Gastroesophageal sphincter (tissue), 4 donors: ENCODE measurements around the gene KRTAP19-8. TPM values are rescaled to one million over a fixed set of nuclear protein-coding genes. Genes with fewer than 3 reads are reported as not detected.

ENCODE experiments used
- ATAC-seq: fragments of 150-250 bp; one replicate; pipeline ENCODE4 v1.9.1; 2016; ENCODE audit warnings: mild to moderate bottlenecking, moderate library complexity
- H3K27ac ChIP-seq, 4 donors: fragments of 200-600 bp; sonication (generic) in 3 of 4; 1 replicate in 3 of 4; 2 replicates in 1 of 4; pipeline ENCODE4 v1.5.1; 2016 to 2019
- H3K27me3 ChIP-seq: fragments of 200-600 bp; sonication (generic); one replicate; pipeline ENCODE4 v1.5.1; 2019
- H3K36me3 ChIP-seq, 2 donors: fragments of 200-600 bp; sonication (generic); one replicate each; pipeline ENCODE4 v1.5.1; 2019; ENCODE audit warnings: control low read depth in 1 of 2
- H3K4me1 ChIP-seq, 3 donors: fragments of 200-600 bp; sonication (generic); 1 replicate in 2 of 3; 2 replicates in 1 of 3; pipeline ENCODE4 v1.5.1; 2016 to 2019; ENCODE audit warnings: control low read depth in 2 of 3
- H3K4me3 ChIP-seq, 2 donors: fragments of 200-600 bp; sonication (generic); one replicate each; pipeline ENCODE4 v1.5.1; 2019; ENCODE audit warnings: mild to moderate bottlenecking in 1 of 2, moderate library complexity in 1 of 2
- H3K9me3 ChIP-seq, 3 donors: fragments of 200-600 bp; sonication (generic); one replicate each; pipeline ENCODE4 v1.5.1; 2017 to 2019; ENCODE audit warnings: control low read depth in 2 of 3
- EP300 ChIP-seq: sonication (generic); formaldehyde crosslinking; IDR thresholded peaks from one replicate; pipeline ENCODE4 v1.6.1; 2017; ENCODE audit warnings: antibody characterized with exemption, mild to moderate bottlenecking
- POLR2A ChIP-seq, 2 donors: fragments of 450-650 bp; IDR thresholded peaks; one replicate each; pipeline ENCODE4 v1.6.1; 2017; ENCODE audit warnings: antibody characterized with exemption in 2 of 2, mild to moderate bottlenecking in 2 of 2, moderate library complexity in 1 of 2
- POLR2AphosphoS5 ChIP-seq: sonication (generic); formaldehyde crosslinking; IDR thresholded peaks from one replicate; pipeline ENCODE4 v1.6.1; 2017; ENCODE audit warnings: antibody characterized with exemption
- WGBS, 2 donors: methylation state at CpG; one replicate each; pipeline ENCODE4 v1.1.5; 2018; ENCODE audit warnings: low coverage in 1 of 2; 5-methylcytosine and 5-hydroxymethylcytosine counted together
- total RNA-seq, 4 donors: library from RNA; depleted of rRNA; stranded (reverse); fragments of >200 nt; gene quantifications; one replicate each; pipeline ENCODE4 v1.1.0, GENCODE V29; 2016
- TF ChIP-seq, protein P1 (sequence below), 4 experiments: fragments of 200-600 bp in 2 of 4; fragments of 450-650 bp in 2 of 4; sonication (generic) in 1 of 4; IDR thresholded peaks; one replicate each; pipeline ENCODE4 v1.5.1; 2017 to 2019; ENCODE audit warnings: antibody characterized with exemption in 4 of 4, mild to moderate bottlenecking in 2 of 4, moderate library complexity in 2 of 4

Gene KRTAP19-8
- total RNA-seq, 4 donors from 2014 or later: not detected

DNA sequence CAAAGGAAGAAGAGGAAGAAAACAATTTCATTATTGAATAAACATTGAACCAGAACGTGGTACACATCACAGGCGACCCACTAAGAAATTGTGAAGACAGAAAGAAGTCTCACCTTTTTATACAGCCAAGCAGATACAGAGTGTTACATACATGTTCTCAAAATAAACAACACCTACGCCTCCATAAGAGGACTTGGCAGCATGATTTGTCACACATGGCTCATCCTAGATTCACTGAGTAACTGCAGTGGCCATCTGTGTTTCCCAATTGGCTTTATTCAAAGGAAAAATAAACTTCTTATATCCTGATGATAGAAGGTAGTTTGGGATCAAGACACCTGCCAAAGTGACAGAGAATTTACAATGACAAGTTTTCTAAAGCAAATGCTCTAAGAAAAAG lies 7.6 kb upstream of the KRTAP19-8 start:
- H3K9me3 ChIP-seq: no peaks in the 10 kb centered on the region
- H3K27me3 ChIP-seq: peaks cover 2% of the 10 kb centered on the region
- H3K36me3 ChIP-seq: no peaks in the 10 kb centered on the region
- H3K4me3 ChIP-seq: no peak overlapping the region
- H3K27ac ChIP-seq: no peak overlapping the region
- ATAC-seq: no peak
- no peaks in the 10 kb centered on the region for H3K4me1 ChIP-seq
- TF ChIP-seq, protein P1, sequence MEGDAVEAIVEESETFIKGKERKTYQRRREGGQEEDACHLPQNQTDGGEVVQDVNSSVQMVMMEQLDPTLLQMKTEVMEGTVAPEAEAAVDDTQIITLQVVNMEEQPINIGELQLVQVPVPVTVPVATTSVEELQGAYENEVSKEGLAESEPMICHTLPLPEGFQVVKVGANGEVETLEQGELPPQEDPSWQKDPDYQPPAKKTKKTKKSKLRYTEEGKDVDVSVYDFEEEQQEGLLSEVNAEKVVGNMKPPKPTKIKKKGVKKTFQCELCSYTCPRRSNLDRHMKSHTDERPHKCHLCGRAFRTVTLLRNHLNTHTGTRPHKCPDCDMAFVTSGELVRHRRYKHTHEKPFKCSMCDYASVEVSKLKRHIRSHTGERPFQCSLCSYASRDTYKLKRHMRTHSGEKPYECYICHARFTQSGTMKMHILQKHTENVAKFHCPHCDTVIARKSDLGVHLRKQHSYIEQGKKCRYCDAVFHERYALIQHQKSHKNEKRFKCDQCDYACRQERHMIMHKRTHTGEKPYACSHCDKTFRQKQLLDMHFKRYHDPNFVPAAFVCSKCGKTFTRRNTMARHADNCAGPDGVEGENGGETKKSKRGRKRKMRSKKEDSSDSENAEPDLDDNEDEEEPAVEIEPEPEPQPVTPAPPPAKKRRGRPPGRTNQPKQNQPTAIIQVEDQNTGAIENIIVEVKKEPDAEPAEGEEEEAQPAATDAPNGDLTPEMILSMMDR (IDR thresholded peaks at IDR 0.05): no peak
- WGBS, 2 donors: 23 to 56% methylated on average over 3 of the region's 3 CpGs

DNA sequence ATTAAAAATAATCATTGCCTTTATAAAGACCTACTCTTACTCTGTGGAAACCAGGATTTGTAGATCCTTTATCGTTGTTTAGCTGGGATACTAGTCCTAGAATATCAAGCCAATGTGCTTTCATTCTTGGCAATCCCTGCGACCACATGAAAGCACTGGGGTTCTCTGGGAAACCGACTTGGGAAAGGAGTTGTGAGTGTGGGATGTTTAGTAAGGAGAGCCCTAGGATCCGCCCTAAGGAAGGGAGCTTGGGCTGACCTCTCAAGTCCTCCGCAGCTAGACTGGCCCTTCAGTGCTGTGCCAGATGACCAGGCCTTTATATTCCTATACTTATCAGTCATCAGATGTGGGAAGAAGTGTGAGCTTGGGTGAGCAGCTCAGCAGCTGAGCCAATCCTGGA lies 5.2 kb upstream of the KRTAP19-8 start:
- peaks cover 4% of the 10 kb centered on the region for H3K27me3 ChIP-seq
- no peak overlapping the region for H3K27ac ChIP-seq
- no peaks in the 10 kb centered on the region for H3K9me3 ChIP-seq
- H3K4me3 ChIP-seq: no peak overlapping the region
- H3K36me3 ChIP-seq: no peaks in the 10 kb centered on the region
- no peak for ATAC-seq
- WGBS, 2 donors: 68 to 77% methylated on average over 2 to 5 of the region's 5 CpGs
- H3K4me1 ChIP-seq: no peaks in the 10 kb centered on the region
- TF ChIP-seq, protein P1 (IDR thresholded peaks at IDR 0.05): no peak
- TF ChIP-seq POLR2AphosphoS5 (no peak), EP300 (no peak), POLR2A (IDR thresholded peaks at IDR 0.05) (no peak)

DNA sequence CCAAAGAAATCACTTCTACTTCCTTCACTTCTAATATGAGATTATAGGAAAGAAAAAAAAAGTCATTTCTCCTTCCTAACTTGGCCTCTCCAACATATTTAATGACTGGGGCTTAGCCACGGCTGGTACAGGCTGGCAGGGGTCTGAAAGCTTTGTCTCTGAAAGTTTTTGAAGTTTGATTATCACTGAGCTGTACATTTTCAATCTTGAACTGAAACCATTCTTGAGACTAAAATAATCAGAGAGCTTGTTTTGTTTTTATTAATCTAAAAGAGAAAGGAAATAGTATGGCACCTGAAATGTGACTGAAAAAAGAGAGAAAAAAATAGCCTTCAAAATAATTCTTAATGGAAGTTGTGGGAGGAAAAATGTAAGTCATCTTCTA lies 3.8 kb upstream of the KRTAP19-8 start:
- peaks cover 4% of the 10 kb centered on the region for H3K27me3 ChIP-seq
- WGBS, 2 donors: 50 to 80% methylated on average over 1 of the region's 1 CpG
- TF ChIP-seq POLR2AphosphoS5 (no peak), EP300 (no peak), POLR2A (IDR thresholded peaks at IDR 0.05) (no peak)
- TF ChIP-seq, protein P1 (IDR thresholded peaks at IDR 0.05): no peak

DNA sequence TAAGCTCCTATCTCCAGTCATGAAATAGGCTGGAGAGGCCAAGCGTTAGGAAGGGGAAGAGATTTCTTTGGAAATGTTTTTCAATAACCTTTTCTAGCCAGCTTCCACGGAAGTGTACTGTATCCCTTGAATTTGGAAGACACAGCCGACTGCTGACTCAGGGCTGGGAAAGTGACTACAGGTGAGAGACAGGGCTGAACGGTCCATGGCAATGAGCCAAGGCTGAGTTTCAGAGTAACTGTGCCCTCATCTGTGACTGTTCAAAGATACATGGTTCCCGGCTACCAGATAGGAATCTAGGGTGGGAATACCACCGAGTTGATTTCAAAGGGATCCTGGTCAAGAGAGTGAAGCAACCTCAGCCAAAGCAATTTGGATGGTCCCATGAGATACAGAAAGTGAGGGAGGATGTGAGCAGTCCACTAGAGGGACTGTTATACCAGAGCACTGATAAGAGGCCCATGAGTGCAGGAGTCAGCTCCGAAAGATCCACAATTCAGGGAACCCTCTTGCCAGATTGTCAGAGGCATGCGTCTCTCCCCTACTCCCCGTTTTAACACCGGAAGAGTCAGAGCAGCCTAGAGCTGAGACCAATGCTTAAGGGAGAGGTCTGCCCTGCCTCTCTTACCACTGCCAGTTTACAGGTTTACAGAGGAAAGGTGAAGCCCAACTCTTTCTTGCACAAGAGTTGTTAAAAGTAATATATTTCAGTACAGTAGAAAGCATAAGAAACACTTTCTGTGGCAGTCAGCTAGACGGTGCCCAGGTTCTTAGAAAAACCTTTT lies 3.2 kb upstream of the KRTAP19-8 start:
- peaks cover 4% of the 10 kb centered on the region for H3K27me3 ChIP-seq
- no peak overlapping the region for H3K4me3 ChIP-seq
- TF ChIP-seq EP300 (no peak), POLR2A (IDR thresholded peaks at IDR 0.05) (no peak), POLR2AphosphoS5 (no peak)
- TF ChIP-seq, protein P1 (IDR thresholded peaks at IDR 0.05): no peak
- no peaks in the 10 kb centered on the region for H3K4me1 ChIP-seq
- no peaks in the 10 kb centered on the region for H3K9me3 ChIP-seq
- 67 to 81% methylated on average over 8 of the region's 11 CpGs for WGBS, 2 donors
- H3K36me3 ChIP-seq: no peaks in the 10 kb centered on the region
- no peak for ATAC-seq
- no peak overlapping the region for H3K27ac ChIP-seq

More for the DNA sequence above, 3.8 kb upstream of the KRTAP19-8 start:
- Histone ChIP-seq H3K27ac (no peak overlapping the region), H3K36me3 (no peaks in the 10 kb centered on the region), H3K9me3 (no peaks in the 10 kb centered on the region), H3K4me1 (no peaks in the 10 kb centered on the region), H3K4me3 (no peak overlapping the region)
- ATAC-seq: no peak

DNA sequence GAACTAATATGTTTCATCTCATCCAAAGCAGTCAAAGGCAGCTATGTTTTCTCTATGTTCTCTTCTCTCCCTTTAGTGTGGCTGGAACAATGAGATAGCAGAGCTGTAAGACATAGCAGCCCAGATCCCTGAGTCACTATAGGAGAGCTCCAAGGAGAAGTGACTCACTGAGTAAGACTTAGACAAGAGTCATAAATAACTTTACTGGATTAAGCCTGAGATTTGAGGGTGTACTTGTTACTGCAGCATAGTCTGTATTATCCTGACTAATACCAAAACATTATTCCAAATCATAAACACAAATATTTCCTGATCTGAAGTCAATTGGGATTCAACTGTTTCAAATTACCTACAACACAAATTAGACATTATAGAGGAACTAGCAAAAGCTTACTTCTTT lies 3.9 kb downstream of the KRTAP19-8 start:
- H3K36me3 ChIP-seq: no peaks in the 10 kb centered on the region
- TF ChIP-seq, protein P1 (IDR thresholded peaks at IDR 0.05): no peak
- TF ChIP-seq POLR2AphosphoS5 (no peak), EP300 (no peak), POLR2A (IDR thresholded peaks at IDR 0.05) (no peak)
- no peak overlapping the region for H3K27ac ChIP-seq
- H3K4me1 ChIP-seq: no peaks in the 10 kb centered on the region
- no peaks in the 10 kb centered on the region for H3K9me3 ChIP-seq
- H3K4me3 ChIP-seq: no peak overlapping the region
- no peaks in the 10 kb centered on the region for H3K27me3 ChIP-seq
- ATAC-seq: no peak
